ENCODE data around the gene KLHL40.

DNA sequence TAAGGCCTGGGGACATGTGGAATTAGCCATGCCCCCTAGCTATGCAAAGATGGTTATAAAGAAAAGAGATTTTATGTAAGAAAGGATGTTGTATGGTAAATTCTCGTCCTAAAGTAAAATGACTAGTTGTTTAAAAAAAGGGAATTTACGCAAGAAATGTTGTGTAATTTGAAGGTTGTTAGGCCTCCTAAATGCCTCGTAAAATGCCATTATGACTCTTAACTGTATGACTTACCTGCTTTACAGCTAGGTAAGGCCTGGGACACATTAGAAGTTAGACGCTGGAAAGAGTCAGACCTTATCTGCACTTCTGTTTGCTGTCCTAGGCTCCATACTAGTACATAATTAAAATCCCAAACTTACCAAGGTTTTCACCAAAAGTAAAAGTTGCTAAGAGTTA, 34.8 kb downstream of the KLHL40 start:
- TF ChIP-seq FOXP2 (optimal IDR thresholded peaks at IDR 0.05; ENCODE audit: control extremely low read depth, extremely low read length, insufficient read depth): no peak
- no peak for TF ChIP-seq POLR2AphosphoS5 (IDR thresholded peaks at IDR 0.05; ENCODE audit: borderline replicate concordance, low read depth, low read length)
- TF ChIP-seq EZH2 (IDR thresholded peaks at IDR 0.05): no peak
